Hematopoietic multipotent progenitor cell treated with erythropoietin and hydrocortisone succinate and interleukin-3 and kit ligand, for 15 days (in vitro differentiated cells): ENCODE data around the gene HYAL1.

Experiments
- DNase-seq: peaks from one replicate; pipeline ENCODE4 v3.0.0-alpha.2; 2015; ENCODE audit warnings: low spot score

The HYAL1 gene, protein sequence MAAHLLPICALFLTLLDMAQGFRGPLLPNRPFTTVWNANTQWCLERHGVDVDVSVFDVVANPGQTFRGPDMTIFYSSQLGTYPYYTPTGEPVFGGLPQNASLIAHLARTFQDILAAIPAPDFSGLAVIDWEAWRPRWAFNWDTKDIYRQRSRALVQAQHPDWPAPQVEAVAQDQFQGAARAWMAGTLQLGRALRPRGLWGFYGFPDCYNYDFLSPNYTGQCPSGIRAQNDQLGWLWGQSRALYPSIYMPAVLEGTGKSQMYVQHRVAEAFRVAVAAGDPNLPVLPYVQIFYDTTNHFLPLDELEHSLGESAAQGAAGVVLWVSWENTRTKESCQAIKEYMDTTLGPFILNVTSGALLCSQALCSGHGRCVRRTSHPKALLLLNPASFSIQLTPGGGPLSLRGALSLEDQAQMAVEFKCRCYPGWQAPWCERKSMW

DNA sequence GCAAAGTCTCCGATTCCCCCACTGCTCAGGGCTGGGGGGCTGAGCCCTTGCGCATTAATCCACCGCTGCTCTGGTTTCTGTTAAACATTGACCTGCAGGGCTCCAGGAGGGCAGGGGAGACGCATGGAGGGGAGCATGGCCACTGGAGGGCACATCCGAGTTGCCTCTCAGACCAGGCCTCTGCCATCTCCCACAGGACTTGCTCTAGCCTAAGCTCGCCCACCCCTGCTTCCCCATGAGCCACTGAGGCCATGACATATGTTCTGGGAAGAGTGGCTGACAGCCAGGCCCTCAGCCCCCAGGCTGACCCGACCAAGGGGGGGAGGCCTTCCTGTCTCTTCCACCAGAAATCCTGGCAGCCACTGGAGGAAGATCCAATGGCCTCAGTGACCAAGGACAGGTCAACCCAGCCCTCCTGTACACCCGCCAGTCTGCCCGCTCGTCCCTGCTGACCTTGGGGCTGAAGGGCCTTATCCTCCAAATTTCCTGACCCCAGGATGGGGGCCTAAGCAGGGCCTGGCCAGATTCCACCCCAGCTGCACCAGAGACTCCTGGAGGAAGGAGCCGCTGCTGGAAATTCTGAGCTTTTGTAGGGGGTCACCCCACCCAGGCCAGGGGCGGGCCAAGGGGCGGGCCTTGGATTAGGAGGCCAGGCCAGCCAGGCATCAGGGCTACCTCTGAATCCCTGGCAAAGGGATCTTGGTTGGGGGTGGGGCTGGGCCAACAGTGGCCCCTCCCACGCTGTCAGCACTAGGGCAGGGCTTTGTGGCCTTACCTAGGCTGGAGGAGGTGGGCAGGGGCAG, at the start of gene HYAL1:
Gene HYAL1 (minus strand): TSS at position 562 of the 803 bp plus-strand sequence. CDS start 618 bp downstream, outside the sequence.
- no peak for DNase-seq

DNA sequence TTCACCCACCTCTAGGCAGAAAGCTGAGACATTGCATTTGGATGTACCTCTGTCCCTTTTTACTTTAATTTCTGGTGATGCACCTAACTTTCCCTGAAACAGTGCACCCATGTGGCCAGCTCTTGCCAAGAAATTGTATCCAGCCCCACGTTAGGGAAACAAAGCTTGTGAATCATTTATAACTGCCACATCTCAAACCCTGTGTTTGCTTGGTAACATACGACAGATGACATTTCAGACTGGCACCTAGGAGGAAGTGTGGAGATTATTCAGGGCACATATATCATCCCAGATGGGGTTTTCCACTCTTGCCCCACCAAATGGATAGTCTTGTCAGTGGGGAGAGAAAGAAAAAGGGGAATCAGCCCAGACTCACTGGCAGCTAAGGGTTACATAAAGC, 49.4 kb upstream of the HYAL1 start:
- DNase-seq: no peak

DNA sequence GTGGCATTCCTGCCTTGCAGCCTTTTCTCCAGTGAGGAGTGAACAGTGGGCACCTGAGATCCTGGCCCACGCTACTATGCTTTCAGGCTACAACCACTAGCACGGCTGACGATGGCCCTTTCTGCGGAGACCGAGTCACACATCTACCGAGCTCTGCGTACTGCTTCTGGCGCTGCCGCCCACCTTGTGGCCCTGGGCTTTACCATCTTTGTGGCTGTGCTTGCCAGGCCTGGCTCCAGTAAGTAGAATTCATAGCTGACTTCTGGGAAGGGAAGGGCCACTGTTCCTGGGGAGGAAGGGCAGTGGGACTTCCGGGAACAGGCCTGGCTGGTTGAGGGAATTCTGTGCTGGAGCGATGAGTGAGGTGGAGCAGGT, 47.9 kb upstream of the HYAL1 start:
- no peak for DNase-seq

DNA sequence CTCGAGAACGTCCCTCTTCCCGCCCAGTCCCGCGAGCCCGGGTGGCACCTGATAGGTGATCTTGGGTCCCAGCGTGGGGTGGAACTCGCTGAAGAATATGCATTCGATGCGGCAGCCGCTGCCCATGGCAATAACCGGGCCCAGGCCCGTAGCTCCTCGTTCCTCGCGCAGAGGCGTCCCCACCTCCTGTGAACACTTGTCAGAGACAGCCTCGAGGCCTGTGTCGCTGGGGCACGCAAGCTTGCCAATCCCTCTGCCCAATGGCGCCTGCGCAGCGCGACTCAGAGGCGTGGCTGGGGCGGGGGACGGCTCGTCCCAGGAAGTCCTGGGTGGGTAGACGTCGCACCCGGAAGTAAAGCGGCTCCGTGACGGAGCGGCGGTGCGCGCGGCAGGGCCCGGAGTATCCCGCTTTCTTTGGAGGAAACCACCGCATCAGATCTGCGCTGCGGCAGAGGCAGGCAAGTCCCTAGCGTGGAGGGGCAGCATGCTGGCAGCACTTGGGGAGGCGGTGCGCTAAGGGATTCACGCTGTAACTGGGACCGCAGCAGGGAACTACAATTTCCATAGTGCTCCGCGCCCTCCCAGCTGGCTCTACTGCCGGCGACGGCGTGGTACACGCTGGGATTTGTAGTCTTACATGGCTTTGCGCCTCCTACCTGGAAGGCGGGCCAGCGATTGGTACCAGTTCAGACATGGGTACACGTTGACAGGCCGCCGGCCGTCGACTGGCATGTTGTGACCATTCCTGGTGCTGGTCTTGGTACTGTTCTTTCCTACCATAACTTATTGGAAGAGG, 47.4 kb upstream of the HYAL1 start, which contains the start of the genes CYB561D2 and NPRL2:
Gene CYB561D2 (plus strand): TSS at position 336 of the 796 bp plus-strand sequence. CDS start 572 bp downstream, outside the sequence.
Gene NPRL2 (minus strand): TSS at position 249 of the 796 bp plus-strand sequence. CDS start 123 bp downstream, at position 126.
- peak; percentile 94 for DNase-seq

DNA sequence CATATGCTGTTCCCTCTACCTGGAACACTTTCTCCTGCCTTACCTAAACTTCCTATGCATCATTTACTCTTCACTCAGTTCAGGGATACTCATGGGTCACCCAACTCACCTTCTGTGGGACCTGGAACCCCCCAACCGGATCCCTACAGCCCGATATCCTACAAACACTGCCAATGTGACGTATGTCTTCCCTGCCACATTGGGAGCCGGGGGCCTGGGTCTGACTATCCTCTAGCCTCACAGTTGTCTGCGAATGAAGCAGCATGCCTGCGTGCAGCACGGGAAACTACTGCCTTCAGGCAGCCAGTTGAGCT, 46.8 kb upstream of the HYAL1 start:
- no peak for DNase-seq

DNA sequence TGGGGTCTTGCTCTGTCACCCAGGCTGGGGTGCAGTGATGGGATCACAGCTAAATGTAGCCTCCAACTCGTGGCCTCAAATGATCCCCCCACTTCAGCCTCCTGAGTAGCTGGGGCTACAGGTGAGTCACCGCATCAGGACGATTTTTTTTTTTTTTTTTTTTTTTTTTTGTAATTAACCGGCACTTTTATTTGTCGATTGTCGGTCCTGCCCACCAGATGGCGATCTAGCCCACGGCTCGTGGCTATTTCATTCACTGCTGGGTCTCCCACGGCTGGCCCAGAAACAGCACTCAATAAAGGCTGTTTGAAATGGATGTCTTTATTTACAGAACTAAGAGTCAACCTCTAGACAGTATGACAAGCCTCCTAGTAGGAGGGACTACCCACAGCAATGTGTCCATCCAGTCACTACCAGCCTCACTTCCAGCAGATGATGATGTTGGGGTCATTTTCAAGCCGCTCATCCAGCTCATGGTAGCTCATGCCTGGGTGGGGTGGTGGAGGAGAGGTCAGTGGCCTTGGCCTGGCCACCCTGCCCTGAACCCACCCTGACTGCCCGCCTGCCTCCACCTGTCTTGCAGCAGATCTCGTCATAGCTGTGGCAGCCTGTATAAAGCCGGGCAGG, 43.9 kb upstream of the HYAL1 start:
- DNase-seq: peak; percentile 83

DNA sequence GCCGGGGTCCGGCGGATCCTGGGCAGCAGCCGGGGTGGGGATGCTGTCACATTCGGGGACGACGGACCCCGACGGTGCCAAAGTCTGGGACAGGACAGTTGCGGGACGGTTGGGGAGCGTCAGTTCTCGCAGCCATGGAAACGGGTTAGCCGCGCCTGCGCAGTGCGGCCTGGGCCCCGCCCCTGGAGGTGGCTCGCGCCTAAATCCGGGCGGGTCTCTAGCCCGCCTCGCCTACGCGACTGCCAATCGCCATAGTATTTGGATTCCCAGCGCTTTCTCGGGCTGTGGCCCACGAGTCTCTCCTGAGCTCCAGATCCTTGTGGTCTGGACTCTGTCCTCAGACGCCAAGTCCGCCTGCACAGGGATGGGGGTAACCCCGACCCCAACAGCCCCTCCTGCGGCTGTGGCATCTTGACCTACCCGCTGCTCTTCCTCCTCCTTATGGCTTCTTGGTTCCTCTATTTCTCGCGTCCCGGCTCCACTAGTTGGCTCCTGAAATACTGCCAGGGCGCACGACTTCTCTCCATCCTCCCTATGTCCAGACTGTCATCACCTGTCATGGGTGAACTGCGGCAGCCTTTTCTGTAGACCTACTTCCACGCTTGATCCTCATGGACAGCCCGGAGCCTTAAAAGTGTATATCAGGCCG, 42.3 kb upstream of the HYAL1 start, which contains the start of gene ZMYND10:
Gene ZMYND10 (minus strand): TSS at position 147 of the 649 bp plus-strand sequence. CDS start 153 bp downstream, outside the sequence.
- peak; percentile 80 for DNase-seq

DNA sequence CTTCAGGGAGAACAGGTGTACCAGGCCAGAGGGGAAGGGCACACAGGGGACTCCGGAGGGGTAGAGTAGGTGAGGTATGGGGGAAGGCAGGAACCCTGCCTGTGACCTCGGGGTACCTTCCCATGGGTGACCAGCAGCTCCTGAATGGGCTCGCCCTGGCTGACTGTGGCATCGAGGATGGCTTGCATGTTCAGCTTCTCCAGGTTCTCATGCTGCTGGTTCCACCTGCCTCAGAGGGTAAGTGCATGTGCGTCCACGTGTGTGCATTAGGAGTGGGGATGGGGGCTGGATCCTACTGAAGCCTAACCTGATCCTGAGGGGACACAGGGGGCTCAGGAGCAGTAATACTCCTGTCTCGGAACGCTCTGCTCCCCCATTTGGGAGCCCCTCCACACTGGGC, 41.6 kb upstream of the HYAL1 start:
- no peak for DNase-seq

DNA sequence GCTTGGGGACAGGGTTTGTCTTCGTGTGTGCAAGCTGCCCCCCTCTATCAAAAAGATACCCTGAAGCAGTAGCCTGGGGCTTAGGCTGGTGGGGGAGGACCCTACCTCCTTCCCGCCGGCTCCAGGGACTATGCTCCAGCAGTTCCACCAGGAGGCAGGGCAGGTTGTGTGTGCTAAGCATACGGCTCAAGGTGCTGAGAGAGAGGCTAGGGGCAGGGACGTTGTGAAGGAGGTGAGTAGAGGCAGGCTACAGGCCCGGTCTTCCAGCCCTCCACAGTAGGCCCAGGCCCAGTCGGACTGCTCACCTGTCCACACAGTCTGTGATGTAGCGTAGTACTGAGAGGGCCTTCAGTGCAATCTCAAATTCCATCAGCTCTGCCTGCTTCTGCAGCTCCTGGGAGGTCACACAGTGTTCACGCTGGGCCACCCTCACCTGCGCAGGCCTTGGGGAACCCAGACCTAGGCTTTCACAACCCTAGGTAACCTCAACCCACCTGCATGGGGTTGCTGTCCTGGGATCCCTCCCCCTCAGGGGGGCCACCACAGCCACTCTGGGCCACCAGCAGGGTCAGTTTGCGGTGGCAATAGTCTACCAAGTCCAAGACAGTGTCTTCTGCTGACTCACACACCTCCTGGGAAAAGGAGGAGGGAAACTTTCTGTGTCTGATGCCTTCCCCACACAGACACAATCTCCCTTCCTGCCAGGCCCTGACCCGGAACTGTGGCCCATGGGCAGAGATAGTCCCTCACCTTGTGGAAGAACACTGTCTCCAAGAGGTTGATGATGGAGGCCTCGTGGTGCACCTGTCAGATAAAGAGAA, 39.6 kb upstream of the HYAL1 start:
- DNase-seq: no peak

DNA sequence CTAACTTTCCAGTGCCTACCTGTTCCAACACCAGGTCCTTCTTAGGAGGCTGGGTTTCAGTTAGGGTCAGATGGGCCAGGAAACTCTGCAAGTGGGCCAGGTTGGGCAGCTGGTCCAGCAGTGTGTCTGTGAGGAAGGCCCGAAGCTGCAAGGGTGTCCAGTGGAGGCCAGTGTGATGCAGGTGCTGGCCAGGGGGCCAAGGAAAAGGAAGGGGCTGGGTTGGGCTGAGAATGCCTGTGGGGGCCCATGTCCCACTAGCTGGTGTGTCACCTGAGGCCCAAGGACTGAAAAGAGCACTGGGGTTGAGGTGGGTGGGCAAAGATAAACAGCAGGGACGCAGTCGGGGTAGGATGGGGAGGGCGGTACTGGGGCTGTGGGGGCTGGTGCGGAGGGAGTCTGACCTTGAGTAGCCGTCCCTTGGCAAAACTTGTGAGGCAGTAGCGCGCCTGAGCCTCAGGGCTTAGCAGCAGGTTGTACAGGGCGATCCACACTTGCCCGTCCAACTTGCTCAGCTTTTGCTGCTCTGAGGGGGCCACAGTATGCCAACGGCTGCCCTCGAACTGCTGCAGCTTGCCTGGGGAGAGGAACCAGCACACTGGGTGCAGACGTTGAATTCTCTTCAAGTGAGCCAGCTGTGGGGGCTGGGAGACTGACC, 38.7 kb upstream of the HYAL1 start:
- no peak for DNase-seq

DNA sequence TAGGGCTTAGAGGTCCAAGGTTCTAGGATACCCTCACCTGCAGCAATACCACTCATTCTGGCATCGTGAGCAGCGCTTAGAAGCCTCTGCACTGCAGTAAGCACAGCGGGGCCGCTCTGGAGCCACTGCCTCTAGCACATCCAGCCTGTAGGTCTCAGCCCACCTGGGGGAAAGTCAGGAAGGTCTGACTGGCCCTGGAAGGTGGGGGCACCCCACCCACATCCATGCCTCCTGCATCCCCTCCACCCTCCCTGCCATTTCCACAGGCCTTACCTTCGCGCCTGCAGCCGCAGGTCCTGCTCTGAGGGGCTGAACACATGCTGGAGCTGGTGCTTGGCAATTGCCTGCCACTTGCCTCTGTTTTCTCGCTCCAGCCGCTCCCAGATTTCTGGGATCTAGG, 38.2 kb upstream of the HYAL1 start:
- DNase-seq: no peak

DNA sequence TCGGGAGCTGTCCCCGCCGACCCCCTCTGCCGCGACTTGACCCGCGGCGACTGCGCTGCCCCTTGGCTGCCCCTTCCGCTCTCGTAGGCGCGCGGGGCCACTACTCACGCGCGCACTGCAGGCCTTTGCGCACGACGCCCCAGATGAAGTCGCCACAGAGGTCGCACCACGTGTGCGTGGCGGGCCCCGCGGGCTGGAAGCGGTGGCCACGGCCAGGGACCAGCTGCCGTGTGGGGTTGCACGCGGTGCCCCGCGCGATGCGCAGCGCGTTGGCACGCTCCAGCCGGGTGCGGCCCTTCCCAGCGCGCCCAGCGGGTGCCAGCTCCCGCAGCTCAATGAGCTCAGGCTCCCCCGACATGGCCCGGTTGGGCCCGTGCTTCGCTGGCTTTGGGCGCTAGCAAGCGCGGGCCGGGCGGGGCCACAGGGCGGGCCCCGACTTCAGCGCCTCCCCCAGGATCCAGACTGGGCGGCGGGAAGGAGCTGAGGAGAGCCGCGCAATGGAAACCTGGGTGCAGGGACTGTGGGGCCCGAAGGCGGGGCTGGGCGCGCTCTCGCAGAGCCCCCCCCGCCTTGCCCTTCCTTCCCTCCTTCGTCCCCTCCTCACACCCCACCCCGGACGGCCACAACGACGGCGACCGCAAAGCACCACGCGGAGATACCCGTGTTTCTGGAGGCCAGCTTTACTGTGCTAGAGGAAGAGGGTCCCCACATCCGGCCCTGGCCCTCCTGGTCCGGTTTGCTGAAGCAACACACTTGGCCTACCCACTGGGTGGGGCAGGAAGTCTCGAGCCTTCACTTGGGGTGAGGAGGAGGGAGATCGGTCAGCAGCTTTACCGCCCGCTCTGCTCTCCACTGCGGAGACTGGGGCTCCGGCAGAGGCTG, 37.3 kb upstream of the HYAL1 start, which contains the start of gene RASSF1:
Gene RASSF1 (minus strand): TSS at position 389 of the 882 bp plus-strand sequence. CDS start 31 bp downstream, at position 358.
- DNase-seq: peak; percentile 77

DNA sequence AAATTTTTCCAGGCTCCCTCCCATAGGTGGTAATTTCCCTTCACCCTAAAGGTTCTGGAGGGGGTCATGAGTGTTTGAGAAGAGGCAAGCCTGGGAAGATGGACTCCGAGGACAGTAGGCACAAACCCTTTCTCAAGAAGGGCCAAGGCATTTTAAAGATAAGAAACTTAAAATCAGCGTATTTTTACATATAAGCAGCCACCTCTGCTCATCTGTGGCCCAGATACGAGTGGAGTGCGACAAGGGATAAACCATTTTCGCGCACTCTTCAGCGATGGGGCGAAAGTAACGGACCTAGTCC, 36.7 kb upstream of the HYAL1 start:
- DNase-seq: peak; percentile 32

DNA sequence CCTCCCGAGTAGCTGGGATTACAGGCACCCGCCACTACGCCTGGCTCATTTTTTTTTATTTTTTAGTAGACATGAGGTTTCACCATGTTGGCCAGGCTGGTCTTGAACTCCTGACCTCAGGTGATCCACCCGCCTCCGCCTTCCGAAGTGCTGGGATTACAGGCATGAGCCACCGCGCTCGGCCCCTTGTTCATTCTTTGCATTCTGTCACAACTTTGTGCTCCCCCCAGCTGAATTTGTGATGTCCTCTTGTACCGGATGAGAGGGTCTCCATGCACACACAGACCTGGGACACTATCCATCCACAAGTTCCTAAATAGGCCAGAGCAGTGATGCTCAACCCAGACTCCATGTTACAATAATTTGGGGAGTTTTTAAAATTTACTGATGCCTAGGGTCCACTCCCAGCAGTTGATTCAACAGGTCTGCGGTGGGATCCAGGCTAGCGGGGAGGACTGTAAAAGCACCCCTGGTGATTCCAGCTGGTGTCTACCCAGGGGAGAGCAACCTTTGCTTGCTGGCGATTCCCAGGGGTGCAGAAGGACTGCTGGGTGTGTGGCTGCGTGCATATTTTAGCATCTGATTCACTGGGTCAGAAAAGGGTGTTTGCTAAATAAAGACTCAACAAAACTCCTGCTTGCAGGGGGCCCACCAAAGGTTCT, 36.2 kb upstream of the HYAL1 start:
- DNase-seq: no peak

DNA sequence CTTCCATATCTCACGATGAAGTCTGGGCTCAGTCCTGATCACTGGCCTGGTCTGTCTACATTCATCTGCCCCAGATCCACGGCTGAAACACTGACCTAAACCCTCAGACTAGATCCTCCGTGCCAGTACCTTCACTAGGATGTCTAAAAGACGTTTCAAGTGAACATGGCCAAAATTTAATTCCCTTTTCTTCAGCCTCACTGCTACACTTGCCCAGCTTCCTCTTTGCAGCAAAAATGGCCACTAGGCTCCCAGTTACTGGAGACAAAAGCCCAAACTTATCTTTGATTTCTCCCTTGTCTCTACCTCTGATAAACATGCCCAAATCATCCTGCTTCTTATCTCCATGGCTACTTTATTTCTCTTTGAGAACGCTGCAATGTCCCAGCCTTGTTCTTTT, 35.6 kb upstream of the HYAL1 start:
- no peak for DNase-seq

DNA sequence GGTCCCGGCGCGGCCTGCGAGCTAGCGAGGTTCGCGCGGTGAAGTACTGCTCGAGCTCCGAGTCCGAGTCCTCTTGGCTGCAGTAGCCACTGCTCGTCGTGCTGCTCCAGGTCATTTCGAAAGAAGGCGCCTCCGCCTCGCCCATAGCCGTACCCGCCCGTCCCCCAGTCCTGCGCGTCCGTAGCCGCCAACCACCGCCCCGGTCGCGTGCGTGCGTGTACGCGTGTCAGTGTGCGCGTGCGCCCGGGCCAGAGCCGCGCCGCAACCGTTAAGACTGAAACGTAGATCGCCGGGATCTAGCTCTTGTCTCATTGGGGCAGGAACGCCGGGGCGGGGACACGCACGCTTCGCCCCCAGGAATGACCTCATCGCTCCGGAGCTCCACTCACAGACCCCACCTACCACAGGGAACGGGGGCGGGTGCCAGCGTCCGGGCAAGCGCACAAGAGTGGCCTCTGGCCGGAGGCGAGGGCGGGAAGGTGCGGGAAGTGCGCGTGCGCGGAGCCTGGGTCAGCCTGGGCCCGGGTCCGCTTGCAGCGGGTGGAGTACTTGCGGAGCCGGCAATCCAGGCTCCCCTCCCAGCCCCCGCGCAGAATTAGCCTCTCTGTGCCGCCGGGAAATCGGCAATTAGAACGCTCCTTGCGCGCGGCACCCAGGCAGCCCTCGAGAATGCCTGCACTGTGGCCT, 33.9 kb upstream of the HYAL1 start:
- DNase-seq: peak; percentile 91

DNA sequence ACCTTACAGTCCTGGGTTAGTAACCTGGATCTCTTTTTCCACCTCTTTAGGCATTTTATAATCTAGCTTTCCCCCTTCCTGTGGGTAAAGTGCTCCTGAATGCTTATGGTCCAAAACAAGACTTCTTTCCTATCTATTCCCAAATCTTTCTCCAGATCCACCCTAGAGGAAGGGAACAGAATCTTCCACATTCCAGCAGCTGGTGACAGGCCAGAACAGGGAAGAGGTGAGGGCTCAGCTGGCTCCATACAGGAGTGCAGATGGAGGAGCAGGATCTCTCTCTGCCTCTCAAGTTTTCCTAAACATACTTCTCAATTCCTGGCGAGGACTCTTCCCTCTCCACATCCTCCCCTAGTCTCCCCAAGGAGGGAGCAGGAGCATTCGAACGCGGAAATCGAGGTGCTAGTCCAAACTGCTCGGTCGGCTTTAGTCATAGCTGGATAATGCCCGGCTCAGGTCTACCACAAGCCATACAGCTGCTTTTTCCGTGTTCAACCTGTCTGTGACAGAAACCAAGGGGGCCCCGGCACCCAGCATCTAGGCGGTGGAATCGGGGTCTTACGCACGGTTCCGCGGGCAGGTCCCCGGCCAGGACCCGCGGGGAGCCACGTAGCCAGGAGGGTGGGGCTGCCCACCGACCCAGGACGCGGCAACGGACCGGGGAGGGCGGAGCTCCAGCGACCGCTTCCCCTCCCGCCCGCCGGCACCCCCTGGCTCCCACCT, 33.2 kb upstream of the HYAL1 start:
- DNase-seq: no peak
